ENCODE results near the gene FAM185A.
"Not testable (repeated sequence)": the region's sequence is repeated elsewhere in the genome, so short reads cannot be mapped to it uniquely, and the experiment has no call there.

Gene FAM185A

GRCh38 chr7:102748605-102749444 lies at the start of gene FAM185A:
FAM185A (plus strand) TSS chr7:102748999; CDS start chr7:102749208, 209 bp downstream.
- peak; percentile 14 for DNase-seq

DNA sequence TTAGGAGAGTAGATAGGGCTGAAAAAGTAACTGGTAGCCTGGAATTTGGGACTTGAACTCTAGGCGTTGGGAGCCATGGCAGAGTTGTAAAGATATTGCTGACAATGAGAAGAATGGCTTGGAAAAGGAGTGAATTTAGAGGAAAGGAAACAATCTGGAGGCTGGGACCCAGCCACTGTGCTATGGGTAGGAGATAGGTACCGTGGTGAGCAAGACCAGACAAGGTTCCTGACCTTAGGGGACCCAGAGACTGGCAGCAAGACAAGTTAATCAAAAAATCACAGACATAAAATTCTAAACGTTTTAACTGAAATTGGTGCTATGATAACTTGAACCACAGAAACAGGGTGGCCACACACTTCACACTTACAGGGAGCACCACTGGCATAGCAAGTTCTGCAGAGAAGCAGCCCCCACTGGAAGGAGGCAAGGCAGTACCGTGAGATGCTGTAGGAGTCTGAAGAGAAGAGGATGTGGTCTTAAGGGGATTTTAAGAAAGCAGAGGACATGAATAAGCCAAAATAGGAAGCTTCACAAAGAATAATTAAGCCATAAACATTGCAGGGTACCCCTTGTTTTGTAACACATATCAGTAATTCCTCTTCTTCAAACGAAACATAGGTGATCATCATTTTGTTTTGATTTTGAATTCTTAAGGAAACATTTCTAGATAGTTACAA lies 35.6 kb upstream of the FAM185A start:
- not testable (repeated sequence) for DNase-seq

GRCh38 chr7:102713691-102714080 lies 35.1 kb upstream of the FAM185A start:
- not testable (repeated sequence) for DNase-seq

DNA sequence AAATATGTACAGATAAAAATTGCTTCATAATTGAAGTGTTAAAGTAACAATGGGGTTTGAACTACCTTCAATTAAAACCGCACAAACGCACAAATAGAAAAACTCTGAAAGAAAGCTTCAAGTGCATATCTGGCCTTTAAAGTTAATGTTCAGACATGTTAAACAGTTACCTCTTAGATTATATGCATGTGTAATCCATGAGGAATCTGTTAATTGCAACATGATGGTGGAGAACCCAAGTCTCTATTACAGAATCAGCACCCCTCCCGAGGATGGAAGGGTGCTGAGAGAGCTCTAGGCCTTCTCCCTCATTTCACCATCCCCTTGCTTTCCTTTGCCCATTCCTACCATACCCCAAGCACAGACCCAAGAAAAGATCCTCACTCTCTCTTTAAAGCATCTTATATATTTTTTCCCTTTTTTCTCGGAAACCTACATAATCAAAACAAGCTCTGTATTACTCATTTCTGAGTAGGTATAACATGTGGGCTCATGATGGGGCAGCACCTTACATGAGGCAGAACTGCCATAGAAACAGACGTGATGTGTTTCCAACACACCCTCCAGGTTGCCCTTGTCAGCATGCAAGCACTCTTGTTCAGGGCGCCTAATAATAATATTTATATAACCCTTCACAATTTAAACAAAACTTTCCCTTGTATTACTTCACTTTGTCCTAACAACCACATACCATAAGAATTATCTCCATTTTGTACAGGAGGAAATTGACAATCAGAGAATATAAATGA lies 33.9 kb upstream of the FAM185A start:
- DNase-seq, result not testable (repeated sequence)

DNA sequence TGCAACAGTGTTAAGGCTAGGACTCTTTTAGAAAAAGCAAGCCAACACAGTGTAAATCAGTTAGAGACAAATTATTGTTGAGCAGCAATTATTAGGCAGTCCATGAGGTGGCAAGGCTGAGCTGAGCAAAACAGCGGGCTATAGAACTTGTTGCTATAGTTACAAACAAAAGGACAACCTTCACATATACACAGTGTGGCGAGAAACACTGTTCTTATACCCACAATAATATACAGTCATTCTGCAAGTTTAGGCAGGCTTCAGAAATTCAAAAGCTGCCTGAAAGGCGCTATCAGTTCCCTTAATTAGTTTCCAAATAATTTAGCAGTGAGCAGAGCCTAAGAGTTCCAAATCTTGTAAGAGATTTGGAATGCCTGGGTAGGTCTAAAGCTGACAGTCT lies 33.1 kb upstream of the FAM185A start:
- DNase-seq, result not testable (repeated sequence)

DNA sequence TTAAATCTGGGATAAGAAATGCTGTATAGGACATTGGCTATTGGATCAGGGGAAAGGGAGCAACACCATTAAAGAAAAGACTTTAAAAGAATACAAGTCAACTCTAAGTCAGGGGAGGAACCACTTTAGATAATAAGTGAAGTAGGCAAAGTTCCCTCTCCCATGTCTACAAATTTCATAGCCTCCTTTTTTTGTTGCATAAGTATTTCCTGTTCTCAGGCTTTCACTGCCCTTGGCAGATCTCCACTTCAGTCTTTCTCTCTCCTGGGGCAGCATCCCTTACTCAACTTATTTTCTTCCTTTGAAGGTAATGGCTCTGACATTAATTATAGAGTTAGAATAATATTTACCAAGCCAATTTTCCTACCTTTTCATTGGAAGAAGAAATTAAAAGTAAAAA lies 30.3 kb upstream of the FAM185A start:
- DNase-seq, result not testable (repeated sequence)

- not testable (repeated sequence) for DNase-seq
These were observed 22.6 kb upstream of the FAM185A start for GRCh38 chr7:102726170-102726569.

DNA sequence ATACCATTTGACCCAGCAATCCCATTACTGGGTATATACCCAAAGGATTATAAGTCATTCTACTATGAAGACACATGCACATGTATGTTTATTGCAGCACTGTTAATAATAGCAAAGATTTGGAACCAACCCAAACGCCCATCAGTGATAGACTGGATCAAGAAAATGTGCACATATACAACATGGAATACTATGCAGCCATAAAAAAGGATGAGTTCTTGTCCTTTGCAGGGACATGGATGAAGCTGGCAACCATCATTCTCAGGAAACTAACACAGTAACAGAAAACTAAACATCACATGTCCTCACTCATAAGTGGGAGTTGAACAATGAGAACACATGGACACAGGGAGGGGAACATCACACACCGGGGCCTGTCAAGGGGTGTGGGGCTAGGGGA lies 19.1 kb upstream of the FAM185A start:
- DNase-seq, result not testable (repeated sequence)

DNA sequence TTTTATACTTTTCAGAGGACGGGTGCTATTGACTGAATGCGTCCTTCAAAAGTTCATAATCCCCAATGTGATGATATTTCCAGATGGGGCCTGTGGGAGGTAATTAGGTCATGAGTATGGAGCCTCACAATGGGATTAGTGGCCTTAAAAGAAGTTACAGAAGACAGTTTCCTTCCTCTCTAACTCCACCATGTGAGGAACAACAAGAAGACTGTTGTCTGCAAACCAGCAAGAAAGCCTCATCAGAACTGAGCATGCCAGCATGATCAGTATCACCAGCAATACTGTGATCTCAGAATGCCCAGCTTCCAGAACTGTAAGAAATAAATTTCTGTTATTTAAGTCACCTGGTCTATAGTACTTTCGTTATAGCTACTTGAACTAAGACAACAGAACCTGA lies 18.4 kb upstream of the FAM185A start:
- not testable (repeated sequence) for DNase-seq

- not testable (repeated sequence) for DNase-seq
These were observed 6.6 kb upstream of the FAM185A start for GRCh38 chr7:102742002-102742771.

DNA sequence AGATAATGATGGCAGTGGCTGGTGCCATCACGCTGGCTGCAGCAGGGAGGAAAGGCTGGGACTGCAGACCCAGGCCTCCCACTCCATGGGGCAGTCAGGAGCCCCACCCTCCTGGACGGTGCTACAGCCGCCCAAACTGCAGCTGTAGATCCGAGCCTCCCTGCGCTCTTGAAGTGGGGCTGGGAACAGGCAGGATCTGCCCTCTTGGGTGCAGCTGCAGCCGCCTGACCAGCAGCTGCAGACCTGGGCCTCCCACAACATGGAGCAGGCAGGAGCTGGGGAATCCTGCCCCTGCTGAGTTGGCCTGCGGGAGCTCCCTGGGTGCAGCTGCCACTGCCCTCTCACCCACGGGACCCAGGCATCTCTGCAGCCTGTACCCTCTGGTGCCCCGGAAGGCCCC lies 4.9 kb upstream of the FAM185A start:
- DNase-seq, result not testable (repeated sequence)

GRCh38 chr7:102745494-102746288 lies 3.1 kb upstream of the FAM185A start:
- not testable (repeated sequence) for DNase-seq

DNA sequence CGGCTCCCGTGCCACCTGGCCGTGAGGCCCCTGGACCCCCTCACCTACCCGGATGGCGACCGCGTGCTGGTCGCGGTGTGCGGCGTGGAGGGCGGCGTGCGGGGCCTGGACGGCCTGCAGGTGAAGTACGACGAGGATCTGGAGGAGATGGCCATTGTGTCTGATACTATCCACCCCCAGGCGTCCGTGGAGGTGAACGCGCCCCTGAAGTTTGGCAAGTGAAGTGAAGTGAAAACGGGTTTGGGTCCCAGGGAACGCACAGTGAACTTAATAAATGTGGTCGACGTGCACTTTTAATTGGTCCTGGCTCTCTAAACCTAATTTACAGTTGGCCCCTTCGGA lies 617 bp downstream of the FAM185A start:
- DNase-seq, result not testable (repeated sequence)

DNA sequence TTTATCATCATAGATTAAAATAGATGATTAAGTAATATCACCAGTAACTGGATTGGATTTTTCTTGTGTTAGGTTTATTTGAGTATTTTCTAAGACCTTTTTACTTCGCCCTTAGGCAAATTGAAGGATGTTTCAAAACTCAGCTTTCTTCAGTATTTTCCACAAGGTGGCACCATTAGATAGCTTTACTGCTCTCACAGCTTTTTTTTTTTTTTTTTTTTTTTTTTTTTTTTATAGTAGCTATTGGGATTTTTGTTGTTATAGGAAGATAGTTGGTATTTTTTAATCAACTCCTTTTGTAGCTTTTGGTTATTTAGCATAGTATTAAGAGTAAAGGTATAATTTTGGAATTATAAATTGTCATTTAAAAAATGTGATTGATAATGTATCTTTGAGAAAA lies 9.4 kb downstream of the FAM185A start:
- not testable (repeated sequence) for DNase-seq

- DNase-seq, result not testable (repeated sequence)
These were observed 11.1 kb downstream of the FAM185A start for GRCh38 chr7:102759934-102760333.

- not testable (repeated sequence) for DNase-seq
These were observed 12.4 kb downstream of the FAM185A start for GRCh38 chr7:102761234-102761633.

- DNase-seq, result not testable (repeated sequence)
These were observed 14.6 kb downstream of the FAM185A start for GRCh38 chr7:102763295-102763905.

GRCh38 chr7:102769657-102770192 lies 20.9 kb downstream of the FAM185A start:
- DNase-seq, result not testable (repeated sequence)

DNA sequence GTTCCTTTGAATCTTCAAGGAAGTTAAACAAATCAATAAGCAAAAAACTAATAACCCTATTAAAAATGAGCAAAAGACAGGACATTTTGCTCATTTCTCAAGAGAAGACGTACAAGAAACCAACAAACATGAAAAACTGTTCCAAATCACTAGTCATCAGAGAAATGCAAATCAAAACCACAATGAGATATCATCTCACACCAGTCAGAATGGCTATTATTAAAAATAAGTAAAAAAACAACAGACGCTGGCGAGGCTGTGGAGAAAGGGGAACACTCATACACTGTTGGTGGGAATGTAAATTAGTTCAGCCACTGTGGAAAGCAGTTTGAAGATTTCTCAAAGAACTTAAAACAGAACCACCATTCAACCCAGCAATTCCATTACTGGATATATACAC lies 21.7 kb downstream of the FAM185A start:
- DNase-seq, result not testable (repeated sequence)

GRCh38 chr7:102776217-102776616 lies 27.4 kb downstream of the FAM185A start:
- DNase-seq, result not testable (repeated sequence)

DNA sequence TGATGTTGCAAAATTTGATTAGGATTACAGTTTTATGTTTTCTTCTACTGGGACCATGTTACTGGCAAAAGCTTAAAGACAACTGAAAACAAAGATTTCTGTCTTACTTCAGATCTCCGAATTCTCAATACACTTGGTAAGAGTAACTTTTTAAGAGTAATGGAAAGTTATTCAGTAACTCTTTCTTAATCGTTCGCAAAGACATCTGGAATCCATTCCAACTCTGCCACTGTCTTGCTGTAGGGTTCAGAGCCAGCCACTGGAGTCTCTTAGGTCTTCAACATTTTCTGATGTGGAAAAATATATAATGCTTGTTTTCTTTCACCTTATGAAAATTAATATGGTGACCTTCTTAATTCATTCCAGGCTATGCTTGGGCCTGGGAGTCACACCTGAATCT lies 29.9 kb downstream of the FAM185A start:
- DNase-seq, result not testable (repeated sequence)

Measured in 8988T (cell line).